H9 (cell line): Measurements from ENCODE around the gene HNRNPU. TPM values are rescaled to one million over a fixed set of nuclear protein-coding genes. Genes with fewer than 3 reads are reported as not detected.

Experiments used
- DNase-seq: peaks from one replicate; pipeline ENCODE4 v3.0.0-alpha.2; 2017
- H2AFZ ChIP-seq: one replicate; pipeline ENCODE4 v1.6.1; 2013; ENCODE audit warnings: mild to moderate bottlenecking, low read length, control low read depth, moderate library complexity
- H2AK5ac ChIP-seq: 2 replicates; pipeline ENCODE4 v1.6.1; 2013; ENCODE audit warnings: low read length, control low read depth, mixed read lengths; ENCODE audit not compliant: insufficient read length
- H2BK120ac ChIP-seq: one replicate; pipeline ENCODE4 v1.6.1; 2013; ENCODE audit warnings: low read depth, mild to moderate bottlenecking, low read length, control low read depth, inconsistent platforms; ENCODE audit not compliant: poor library complexity, severe bottlenecking
- H2BK12ac ChIP-seq: 2 replicates; pipeline ENCODE4 v1.6.1; 2013; ENCODE audit warnings: low read length, control low read depth, mixed read lengths, low read depth; ENCODE audit not compliant: insufficient read length
- H2BK15ac ChIP-seq: 2 replicates; pipeline ENCODE4 v1.6.1; 2013; ENCODE audit warnings: low read depth, low read length, control low read depth
- H2BK20ac ChIP-seq: one replicate; pipeline ENCODE4 v1.6.1; 2013; ENCODE audit warnings: low read depth, mild to moderate bottlenecking, low read length, control low read depth, inconsistent platforms; ENCODE audit not compliant: poor library complexity, severe bottlenecking
- H2BK5ac ChIP-seq: 2 replicates; pipeline ENCODE4 v1.6.1; 2013; ENCODE audit warnings: low read length, control low read depth, mixed read lengths; ENCODE audit not compliant: insufficient read length
- H3K14ac ChIP-seq: 2 replicates; pipeline ENCODE4 v1.6.1; 2013; ENCODE audit warnings: low read length, control low read depth; ENCODE audit not compliant: insufficient read depth
- H3K18ac ChIP-seq: 2 replicates; pipeline ENCODE4 v1.6.1; 2013; ENCODE audit warnings: low read depth, mild to moderate bottlenecking, mixed read lengths, low read length, control low read depth; ENCODE audit not compliant: insufficient read length
- H3K23ac ChIP-seq: 2 replicates; pipeline ENCODE4 v1.6.1; 2013; ENCODE audit warnings: low read length, control low read depth, mixed read lengths, low read depth; ENCODE audit not compliant: insufficient read length
- H3K23me2 ChIP-seq: 2 replicates; pipeline ENCODE4 v1.6.1; 2013; ENCODE audit warnings: low read depth, mild to moderate bottlenecking, mixed read lengths, low read length, control low read depth; ENCODE audit not compliant: insufficient read length, poor library complexity, severe bottlenecking
- H3K27ac ChIP-seq: 2 replicates; pipeline ENCODE4 v1.5.1; 2013; ENCODE audit warnings: low read length, control low read depth, mixed read lengths, low read depth; ENCODE audit not compliant: insufficient read length
- H3K27me3 ChIP-seq: 2 replicates; pipeline ENCODE4 v1.6.1; 2013; ENCODE audit warnings: low read length, control low read depth, inconsistent platforms; ENCODE audit not compliant: insufficient read depth
- H3K4ac ChIP-seq: 2 replicates; pipeline ENCODE4 v1.6.1; 2013; ENCODE audit warnings: low read depth, mild to moderate bottlenecking, control low read depth, inconsistent platforms, low read length, moderate library complexity
- H3K4me1 ChIP-seq: 2 replicates; pipeline ENCODE4 v1.6.1; 2013; ENCODE audit warnings: low read length, control low read depth, inconsistent platforms; ENCODE audit not compliant: insufficient read depth
- H3K4me2 ChIP-seq: 2 replicates; pipeline ENCODE4 v1.6.1; 2013; ENCODE audit warnings: low read length, control low read depth, mixed read lengths; ENCODE audit not compliant: insufficient read length, insufficient read depth
- H3K56ac ChIP-seq: 2 replicates; pipeline ENCODE4 v1.6.1; 2013; ENCODE audit warnings: low read depth, mild to moderate bottlenecking, mixed read lengths, low read length, control low read depth; ENCODE audit not compliant: insufficient read length
- H3K79me1 ChIP-seq: 2 replicates; pipeline ENCODE4 v1.6.1; 2013; ENCODE audit warnings: low read depth, mild to moderate bottlenecking, moderate library complexity, low read length, control low read depth, inconsistent platforms; ENCODE audit not compliant: insufficient read depth, poor library complexity, severe bottlenecking
- H3K79me2 ChIP-seq: 2 replicates; pipeline ENCODE4 v1.6.1; 2013; ENCODE audit warnings: low read length, control low read depth, inconsistent platforms; ENCODE audit not compliant: insufficient read depth
- H3K9ac ChIP-seq: 2 replicates; pipeline ENCODE4 v1.6.1; 2013; ENCODE audit warnings: low read length, control low read depth, mixed read lengths; ENCODE audit not compliant: insufficient read length; ENCODE audit errors: extremely low read depth
- H3K9me3 ChIP-seq: one replicate; pipeline ENCODE4 v1.6.1; 2013; ENCODE audit warnings: low read depth, low read length, inconsistent platforms; ENCODE audit not compliant: control insufficient read depth
- H3T11ph ChIP-seq: one replicate; pipeline ENCODE4 v1.6.1; 2013; ENCODE audit warnings: mild to moderate bottlenecking, low read length, control low read depth, inconsistent platforms
- H4K20me1 ChIP-seq: one replicate; pipeline ENCODE4 v1.6.1; 2013; ENCODE audit not compliant: control insufficient read depth, insufficient read length, insufficient read depth
- H4K5ac ChIP-seq: 2 replicates; pipeline ENCODE4 v1.6.1; 2013; ENCODE audit warnings: low read depth, mild to moderate bottlenecking, mixed read lengths, low read length, control low read depth; ENCODE audit not compliant: insufficient read length
- H4K8ac ChIP-seq: replicated peaks from 2 replicates; pipeline ENCODE4 v1.6.1; 2013; ENCODE audit warnings: low read length, control low read depth, mixed read lengths, low read depth; ENCODE audit not compliant: insufficient read length
- H4K91ac ChIP-seq: 2 replicates; pipeline ENCODE4 v1.6.1; 2013; ENCODE audit warnings: low read depth, mild to moderate bottlenecking, moderate library complexity, mixed read lengths, low read length, control low read depth; ENCODE audit not compliant: insufficient read length
- H3K27ac Mint-ChIP-seq, 3 experiments: 2 replicates in 2 of 3; 3 replicates in 1 of 3; pipeline ENCODE4 v1.8.0; 2020 to 2021; ENCODE audit warnings: mixed read lengths in 3 of 3, mild to moderate bottlenecking in 1 of 3, moderate library complexity in 1 of 3
- H3K27me3 Mint-ChIP-seq: 2 replicates; pipeline ENCODE4 v1.8.0; 2021; ENCODE audit warnings: low read depth, mild to moderate bottlenecking, moderate library complexity, mixed read lengths
- H3K36me3 Mint-ChIP-seq, 3 experiments: 2 replicates in 2 of 3; 3 replicates in 1 of 3; pipeline ENCODE4 v1.8.0; 2020 to 2021; ENCODE audit warnings: low read depth in 3 of 3, mixed read lengths in 3 of 3; ENCODE audit not compliant: insufficient read depth in 1 of 3
- H3K4me1 Mint-ChIP-seq, 2 experiments: 2 replicates each; pipeline ENCODE4 v1.8.0; 2020; ENCODE audit warnings: mixed read lengths in 2 of 2
- H3K4me3 Mint-ChIP-seq, 2 experiments: 2 replicates in 1 of 2; 3 replicates in 1 of 2; pipeline ENCODE4 v1.8.0; 2020 to 2021; ENCODE audit warnings: mild to moderate bottlenecking in 2 of 2, mixed read lengths in 2 of 2, moderate library complexity in 1 of 2
- H3K9me3 Mint-ChIP-seq, 2 experiments: 2 replicates in 1 of 2; 3 replicates in 1 of 2; pipeline ENCODE4 v1.8.0; 2020; ENCODE audit warnings: mild to moderate bottlenecking in 2 of 2, mixed read lengths in 2 of 2, moderate library complexity in 1 of 2
- CTCF ChIP-seq: fragments of 200-600 bp; sonication (generic); conservative IDR thresholded peaks from 3 replicates; pipeline ENCODE4 v1.8.0; 2021; ENCODE audit warnings: antibody characterized with exemption, mild to moderate bottlenecking
- WGBS: extraction: QIAGEN DNeasy Blood & Tissue Kit; methylation state at CpG from one replicate; pipeline ENCODE4 v1.1.7; 2013; ENCODE audit warnings: missing lambda C conversion rate, low lambda C conversion rate, mixed read lengths; ENCODE audit not compliant: insufficient read length; ENCODE audit errors: extremely low coverage; 5-methylcytosine and 5-hydroxymethylcytosine counted together
- total RNA-seq: library from RNA; stranded (reverse); gene quantifications from 2 replicates; pipeline ENCODE4 v1.2.1, GENCODE V29; 2021

Gene HNRNPU
- total RNA-seq, 1 experiment from 2014 or later: 657 TPM

GRCh38 chr1:244817415-244817894 lies 46.9 kb downstream of the HNRNPU start:
- H3K18ac ChIP-seq: no peak overlapping the region
- no peak overlapping the region for H4K8ac ChIP-seq
- peak overlapping the region; percentile 42 for H3K9ac ChIP-seq
- no peak overlapping the region for H2BK5ac ChIP-seq
- H3K14ac ChIP-seq: no peak overlapping the region
- no peak overlapping the region for H2BK20ac ChIP-seq
- peak overlapping the region; percentile 99 for H3K4me2 ChIP-seq
- H2AK5ac ChIP-seq: no peak overlapping the region
- no peak overlapping the region for H2BK12ac ChIP-seq
- peaks cover 15% of the 10 kb centered on the region; the same call in 1 of the 2 replicates for H3K79me2 ChIP-seq
- no peaks in the 10 kb centered on the region for H3K9me3 ChIP-seq
- no peak overlapping the region for H2AFZ ChIP-seq
- no peaks in the 10 kb centered on the region; the same call in 1 of the 2 replicates for H3K4me1 ChIP-seq
- H3K23ac ChIP-seq: no peak overlapping the region
- Mint-ChIP-seq H3K27me3 (no peaks in the 10 kb centered on the region), H3K9me3 (no peaks in the 10 kb centered on the region; a peak in 2 of 5 replicates), H3K4me1 (peaks cover 37 to 47% of the 10 kb centered on the region in 2 experiments), H3K36me3 (peaks cover 0 to 11% (median 1%) of the 10 kb centered on the region in 3 experiments; a peak in 5 of 7 replicates), H3K27ac (peak overlapping the region; percentile 51 to 96 (median 87); a peak in 4 of 7 replicates), H3K4me3 (peak overlapping the region; percentile 60 to 78)
- DNase-seq: no peak
- no peak overlapping the region for H3K4ac ChIP-seq
- no peak overlapping the region for H4K91ac ChIP-seq
- H2BK120ac ChIP-seq: no peak overlapping the region
- no peak for TF ChIP-seq CTCF
- no peak overlapping the region for H3T11ph ChIP-seq
- no CpG with 5 or more reads among the region's 12 CpGs for WGBS
- no peak overlapping the region for H4K5ac ChIP-seq
- no peak overlapping the region for H2BK15ac ChIP-seq
- no peak overlapping the region for H3K27ac ChIP-seq
- H3K79me1 ChIP-seq: peaks cover 7% of the 10 kb centered on the region
- no peaks in the 10 kb centered on the region for H4K20me1 ChIP-seq
- no peaks in the 10 kb centered on the region for H3K27me3 ChIP-seq
- H3K23me2 ChIP-seq: peaks cover 4% of the 10 kb centered on the region
- H3K56ac ChIP-seq: no peak overlapping the region
